Right lobe of liver (tissue), 6 donors: Measurements from ENCODE around the gene KAT2B. TPM values are rescaled to one million over a fixed set of nuclear protein-coding genes. Genes with fewer than 3 reads are reported as not detected.

ENCODE experiments used
- ATAC-seq, 4 donors: fragments of 200-7000 bp; cut with Tn5 transposase; one replicate each; pipeline ENCODE4 v1.9.1; 2020; ENCODE audit warnings: mild to moderate bottlenecking in 4 of 4, moderate library complexity in 4 of 4
- DNase-seq, 3 donors: peaks; one replicate each; pipeline ENCODE4 v3.0.0-alpha.2; 2020
- H3K27ac ChIP-seq, 3 donors: fragments of 200-600 bp; one replicate each; pipeline ENCODE4 v1.8.0; 2022
- H3K27me3 ChIP-seq, 2 donors: fragments of 200-600 bp; one replicate each; pipeline ENCODE4 v1.8.0; 2022
- H3K36me3 ChIP-seq, 4 donors: fragments of 200-600 bp; sonication (generic) in 1 of 4; one replicate each; pipeline versions ENCODE4 v1.5.1 to v1.8.0; 2017 to 2022; ENCODE audit warnings: control low read depth in 1 of 4
- H3K4me1 ChIP-seq, 4 donors: fragments of 200-600 bp; sonication (generic) in 1 of 4; one replicate each; pipeline versions ENCODE4 v1.5.1 to v1.8.0; 2017 to 2022; ENCODE audit warnings: control low read depth in 1 of 4
- H3K4me3 ChIP-seq, 3 donors: fragments of 200-600 bp; one replicate each; pipeline ENCODE4 v1.8.0; 2022
- H3K9me3 ChIP-seq, 4 donors: fragments of 200-600 bp; sonication (generic) in 1 of 4; one replicate each; pipeline versions ENCODE4 v1.5.1 to v1.8.0; 2017 to 2022; ENCODE audit warnings: control low read depth in 1 of 4
- CTCF ChIP-seq, 4 donors: fragments of 200-600 bp in 3 of 4; fragments of 450-650 bp in 1 of 4; IDR thresholded peaks; one replicate each; pipeline versions ENCODE4 v1.5.1 to v1.8.0; 2016 to 2022; ENCODE audit warnings: antibody characterized with exemption in 4 of 4, mild to moderate bottlenecking in 2 of 4
- POLR2A ChIP-seq: fragments of 450-650 bp; IDR thresholded peaks from one replicate; pipeline ENCODE4 v1.6.1; 2017; ENCODE audit warnings: antibody characterized with exemption, mild to moderate bottlenecking
- WGBS: methylation state at CpG from one replicate; pipeline ENCODE4 v1.1.6; 2018; ENCODE audit warnings: low coverage, low lambda C conversion rate; ENCODE audit not compliant: insufficient coverage; ENCODE audit errors: missing lambda C conversion rate; 5-methylcytosine and 5-hydroxymethylcytosine counted together
- intact Hi-C, 2 donors: fragments of 100-400 bp; cut with DNase I; formaldehyde crosslinking; loops; one replicate each; pipeline versions ENCODE4 v1.11.2 to v1.14.1; 2022
- total RNA-seq, 6 experiments: library from RNA; depleted of rRNA in 2 of 6; stranded (reverse); fragments of >200 nt in 2 of 6; fragmentation: NEBNext Ultra II Directional in 3 of 6; extraction: Animal tissue kit (Norgen Biotek cat#: 25700) in 3 of 6; gene quantifications; one replicate each; pipeline versions ENCODE4 v1.1.0 to v1.2.4, GENCODE V29; 2016 to 2023
- donor health status: DM: no; HTN: yes; CAD: no.
- donor health status: DM: no; HTN: no; CAD: no.
- donor health status: DM: no; HTN: no; CAD: no.
- donor health status: DM: no; HTN: yes; CAD: no.
- donor health status: DM: no; HTN: yes; CAD: no.

The KAT2B gene
- total RNA-seq, 6 experiments from 2014 or later, result 25.6 to 35.7 (median 30.3) TPM

DNA sequence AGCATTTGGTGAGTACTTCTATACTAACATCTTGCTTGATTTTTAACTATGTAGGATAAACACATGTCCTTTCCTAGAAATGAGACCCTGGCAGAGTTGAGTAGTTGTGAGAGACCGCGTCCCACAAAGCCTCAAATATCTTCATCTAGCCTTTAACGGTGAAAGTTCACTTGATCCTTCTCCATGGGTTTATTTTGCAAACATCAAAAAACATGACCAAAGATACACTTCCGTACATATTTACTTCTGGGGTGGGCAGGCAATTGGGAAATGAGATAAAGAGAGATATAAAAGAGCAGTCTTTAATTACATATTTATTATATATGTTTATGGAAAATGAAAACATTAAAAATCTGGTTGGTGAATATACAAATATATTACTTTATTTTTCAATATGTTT is 5.2 kb upstream of the KAT2B start:
- no peaks in the 10 kb centered on the region for H3K36me3 ChIP-seq
- no peak for DNase-seq
- 30% methylated on average over 4 of the region's 4 CpGs for WGBS
- TF ChIP-seq POLR2A (no peak), CTCF (IDR thresholded peaks at IDR 0.05) (no peak)
- intact Hi-C loops, result no loop called here
- no peaks in the 10 kb centered on the region for H3K9me3 ChIP-seq
- H3K4me1 ChIP-seq, result peaks cover 0 to 14% (median 0%) of the 10 kb centered on the region in 4 donors
- H3K27me3 ChIP-seq, result no peaks in the 10 kb centered on the region
- H3K27ac ChIP-seq, result no peak overlapping the region
- H3K4me3 ChIP-seq, result no peak overlapping the region
- peak; percentile 5 to 56 (median 12) for ATAC-seq

GRCh38 chr3:20037255-20037996 is 2.8 kb upstream of the KAT2B start:
- Histone ChIP-seq H3K27me3 (no peaks in the 10 kb centered on the region), H3K4me3 (no peak overlapping the region), H3K9me3 (no peaks in the 10 kb centered on the region), H3K4me1 (peaks cover 0 to 23% (median 0%) of the 10 kb centered on the region in 4 donors), H3K36me3 (no peaks in the 10 kb centered on the region), H3K27ac (no peak overlapping the region)
- TF ChIP-seq POLR2A (no peak), CTCF (IDR thresholded peaks at IDR 0.05) (peak in 3 of 4 donors; percentile 9 to 19 (median 17))
- DNase-seq, result no peak
- intact Hi-C loops, result no loop called here
- ATAC-seq, result no peak
- WGBS, result 89% methylated on average over 1 of the region's 1 CpG

DNA sequence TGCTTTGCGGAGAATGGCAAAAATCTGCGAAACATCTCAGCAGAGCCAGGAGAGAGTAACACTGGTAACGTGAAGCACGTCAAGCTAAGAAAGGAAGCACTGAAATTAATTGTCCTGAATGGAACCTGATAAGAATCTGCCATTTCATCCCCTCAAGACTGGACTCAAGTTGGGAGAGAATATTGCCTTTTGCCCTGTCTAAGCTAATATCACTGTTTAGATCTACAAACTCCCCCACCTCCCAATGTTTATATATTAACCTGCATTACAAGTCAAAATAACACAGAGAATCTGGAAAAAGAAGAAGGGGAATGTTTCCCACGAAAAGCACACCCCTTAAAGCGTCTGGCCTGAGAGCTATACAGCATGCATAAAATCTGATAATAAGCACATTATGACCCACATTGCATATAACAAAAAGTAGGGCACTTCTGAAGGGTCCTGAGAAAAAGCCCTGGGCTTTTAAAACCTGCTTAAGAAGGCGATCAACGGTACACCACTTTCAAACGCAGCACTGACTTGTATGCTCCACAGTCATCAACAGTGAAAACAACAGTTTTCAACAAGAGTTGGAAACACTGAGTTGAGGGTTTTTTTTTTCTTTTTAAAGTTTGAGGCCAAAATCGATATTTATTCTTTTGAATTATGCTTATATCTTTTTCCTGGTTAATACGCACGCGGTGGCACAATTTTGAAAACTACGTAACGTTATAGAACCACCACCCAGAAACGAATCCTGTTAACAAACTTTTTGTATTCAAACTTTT is 1.4 kb upstream of the KAT2B start:
- Histone ChIP-seq H3K9me3 (no peaks in the 10 kb centered on the region), H3K36me3 (no peaks in the 10 kb centered on the region), H3K4me3 (peak overlapping the region; percentile 73 to 80 (median 73)), H3K27me3 (no peaks in the 10 kb centered on the region), H3K4me1 (peaks cover 0 to 34% (median 7%) of the 10 kb centered on the region in 4 donors), H3K27ac (peak overlapping the region; percentile 78 to 95 (median 92))
- DNase-seq (no peak), ATAC-seq (no peak)
- TF ChIP-seq CTCF (IDR thresholded peaks at IDR 0.05) (no peak), POLR2A (no peak)
- intact Hi-C loops, result no loop called here
- 7% methylated on average over 16 of the region's 16 CpGs for WGBS

GRCh38 chr3:20039466-20039764 is 831 bp upstream of the KAT2B start:
- WGBS, result 3% methylated on average over 4 of the region's 4 CpGs
- intact Hi-C loops, result no loop called here
- TF ChIP-seq POLR2A (no peak), CTCF (IDR thresholded peaks at IDR 0.05) (no peak)
- DNase-seq, result no peak
- no peaks in the 10 kb centered on the region for H3K9me3 ChIP-seq
- H3K36me3 ChIP-seq, result no peaks in the 10 kb centered on the region
- no peak for ATAC-seq
- peak overlapping the region; percentile 78 to 95 (median 92) for H3K27ac ChIP-seq
- peaks cover 0 to 40% (median 9%) of the 10 kb centered on the region in 4 donors for H3K4me1 ChIP-seq
- no peaks in the 10 kb centered on the region for H3K27me3 ChIP-seq
- peak overlapping the region; percentile 73 to 80 (median 73) for H3K4me3 ChIP-seq
